ENCODE measurements around the gene STOML2.

The STOML2 gene

GRCh38 chr9:35111001-35111933 is 8.3 kb upstream of the STOML2 start:
- DNase-seq (ENCODE audit: extremely low read depth, low read depth) = peak; percentile 97
- TF ChIP-seq CTCF (IDR thresholded peaks at IDR 0.05; ENCODE audit: low read depth, low read length) = no peak

DNA sequence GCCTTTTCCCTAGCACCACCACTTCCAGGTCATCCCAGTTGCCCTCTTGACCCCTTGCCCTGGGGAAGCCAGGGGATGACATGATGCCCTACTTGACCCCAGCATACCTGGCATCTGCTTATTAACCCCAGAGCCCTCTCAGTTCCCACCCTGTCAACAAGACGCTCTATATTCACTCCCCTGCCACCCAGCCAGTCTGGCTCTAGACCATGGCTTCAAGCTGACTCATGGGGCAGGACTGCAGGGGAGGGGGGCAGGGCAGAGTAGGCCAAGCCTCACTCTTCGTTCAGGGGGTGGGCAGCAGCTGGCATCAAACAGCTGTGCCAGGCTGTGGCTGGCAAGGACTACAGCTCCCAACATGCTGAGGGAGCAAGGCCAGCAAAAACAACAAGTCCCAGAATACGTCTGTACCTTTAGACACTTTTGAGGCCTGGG is 7.4 kb upstream of the STOML2 start:
- no peak for DNase-seq (ENCODE audit: extremely low read depth, low read depth)
- TF ChIP-seq CTCF (IDR thresholded peaks at IDR 0.05; ENCODE audit: low read depth, low read length) = no peak

- no peak for DNase-seq (ENCODE audit: extremely low read depth, low read depth)
- TF ChIP-seq CTCF (IDR thresholded peaks at IDR 0.05; ENCODE audit: low read depth, low read length) = no peak
These were observed 6.1 kb upstream of the STOML2 start for GRCh38 chr9:35108946-35109575.

DNA sequence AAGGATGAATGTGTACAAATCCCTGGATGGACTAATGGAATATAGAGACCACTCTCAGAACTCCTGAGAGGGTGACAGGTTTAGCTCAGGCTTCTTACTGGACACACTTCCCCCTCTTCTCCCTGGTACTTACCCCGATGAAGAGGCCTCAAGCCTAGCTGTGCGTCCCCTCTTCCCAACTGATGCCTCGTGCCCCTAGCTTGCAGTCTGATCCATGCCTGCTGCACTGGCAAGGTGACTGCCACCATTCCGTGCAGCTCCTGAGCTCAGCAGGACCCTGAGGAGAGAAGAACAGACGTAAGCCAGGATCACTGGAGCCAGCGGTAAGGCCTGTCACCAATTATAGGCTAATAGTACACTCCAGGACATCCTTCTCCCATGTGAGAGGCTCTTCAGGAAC is 5.5 kb upstream of the STOML2 start:
- no peak for TF ChIP-seq CTCF (IDR thresholded peaks at IDR 0.05; ENCODE audit: low read depth, low read length)
- no peak for DNase-seq (ENCODE audit: extremely low read depth, low read depth)

- TF ChIP-seq CTCF (IDR thresholded peaks at IDR 0.05; ENCODE audit: low read depth, low read length) = no peak
- no peak for DNase-seq (ENCODE audit: extremely low read depth, low read depth)
These were observed 4.7 kb upstream of the STOML2 start for GRCh38 chr9:35107297-35108290.

DNA sequence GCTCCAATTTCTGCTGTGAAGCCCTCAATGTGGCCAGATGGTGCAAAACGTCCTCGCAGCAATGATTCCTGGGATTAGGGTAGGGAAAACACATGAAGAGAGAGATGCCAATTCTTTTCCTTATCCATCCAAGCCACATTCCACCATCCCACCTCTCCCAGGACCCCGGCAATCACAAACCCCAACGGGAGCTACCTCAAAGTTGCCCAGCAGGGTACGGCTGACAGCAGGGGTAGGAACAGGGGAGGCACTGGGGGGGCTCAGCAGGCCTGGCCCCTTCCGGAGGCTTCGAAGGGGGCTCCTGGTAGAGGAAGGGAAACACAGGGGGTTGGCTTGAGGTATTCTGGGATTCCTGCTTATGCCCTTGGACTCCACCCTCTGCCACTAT is 3.4 kb upstream of the STOML2 start:
- TF ChIP-seq CTCF (IDR thresholded peaks at IDR 0.05; ENCODE audit: low read depth, low read length) = no peak
- DNase-seq (ENCODE audit: extremely low read depth, low read depth) = no peak
